Skeletal muscle satellite cell (primary cell): Measurements from ENCODE around the gene PIK3CA.
"Not testable (repeated sequence)": the region's sequence is repeated elsewhere in the genome, so short reads cannot be mapped to it uniquely, and the experiment has no call there.

Experiments
- H3K27me3 ChIP-seq: 2 replicates; pipeline ENCODE4 v1.7.0; 2013; ENCODE audit warnings: low read length; ENCODE audit not compliant: control insufficient read depth, insufficient read depth
- H3K36me3 ChIP-seq: 2 replicates; pipeline ENCODE4 v1.7.0; 2013; ENCODE audit warnings: mild to moderate bottlenecking, control low read depth, low read length; ENCODE audit not compliant: insufficient read depth
- H3K4me1 ChIP-seq: 2 replicates; pipeline ENCODE4 v1.7.0; 2013; ENCODE audit warnings: low read length; ENCODE audit not compliant: control insufficient read depth, insufficient read depth
- H3K4me2 ChIP-seq: 2 replicates; pipeline ENCODE4 v1.7.0; 2013; ENCODE audit warnings: mild to moderate bottlenecking, low read length
- H3K4me3 ChIP-seq: 2 replicates; pipeline ENCODE4 v1.7.0; 2013; ENCODE audit warnings: low read length
- H3K9ac ChIP-seq: 2 replicates; pipeline ENCODE4 v1.7.0; 2013; ENCODE audit warnings: mild to moderate bottlenecking, low read depth, low read length, moderate library complexity
- H3K9me3 ChIP-seq: replicated peaks from 2 replicates; pipeline ENCODE4 v1.7.0; 2013; ENCODE audit warnings: mild to moderate bottlenecking, control low read depth, low read length

The PIK3CA gene

DNA sequence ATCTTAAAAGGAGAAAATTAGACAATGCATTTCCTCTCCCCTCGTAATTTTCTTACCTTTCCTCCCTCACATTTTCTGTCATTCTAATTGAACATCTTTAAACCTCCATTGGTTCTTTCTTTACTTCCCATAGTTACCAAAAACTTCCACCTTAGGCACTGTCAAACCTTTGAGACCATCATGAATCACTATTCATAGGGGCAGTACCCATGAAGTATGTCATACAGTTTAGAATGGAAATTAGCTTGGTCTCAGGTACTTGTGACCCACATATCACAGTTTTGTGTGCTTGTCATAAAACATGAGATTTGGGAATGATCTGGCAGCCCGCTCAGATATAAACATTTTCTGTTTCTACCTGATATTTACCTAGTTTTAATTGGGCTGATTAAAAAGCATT lies 52.6 kb downstream of the PIK3CA start:
- Histone ChIP-seq H3K9ac (no peak overlapping the region), H3K36me3 (peaks cover 15% of the 10 kb centered on the region), H3K4me2 (no peak overlapping the region), H3K4me1 (peaks cover 8% of the 10 kb centered on the region), H3K9me3 (no peaks in the 10 kb centered on the region), H3K27me3 (no peaks in the 10 kb centered on the region), H3K4me3 (no peak overlapping the region)

DNA sequence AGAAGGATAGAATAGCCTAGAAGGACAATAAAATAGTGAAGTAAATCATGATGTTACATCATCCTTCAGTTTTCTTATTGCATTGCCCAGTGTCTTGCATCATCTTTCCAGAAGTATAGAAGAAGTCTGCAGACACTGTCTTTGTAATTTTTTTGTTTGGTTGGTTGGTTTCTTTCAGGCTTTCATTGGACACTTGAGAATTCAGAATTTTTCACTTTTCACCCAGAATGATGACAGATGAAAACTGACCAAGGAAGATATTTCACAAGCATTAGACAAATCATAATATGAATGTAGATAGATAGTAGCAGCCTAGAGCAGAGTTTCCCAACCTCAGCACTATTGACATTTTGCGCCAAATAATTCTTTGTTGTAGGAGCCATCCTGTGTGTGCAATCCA lies 67.4 kb downstream of the PIK3CA start:
- not testable (repeated sequence) for H3K4me3 ChIP-seq, H3K36me3 ChIP-seq, H3K9me3 ChIP-seq, H3K4me1 ChIP-seq, H3K4me2 ChIP-seq, H3K27me3 ChIP-seq, H3K9ac ChIP-seq

DNA sequence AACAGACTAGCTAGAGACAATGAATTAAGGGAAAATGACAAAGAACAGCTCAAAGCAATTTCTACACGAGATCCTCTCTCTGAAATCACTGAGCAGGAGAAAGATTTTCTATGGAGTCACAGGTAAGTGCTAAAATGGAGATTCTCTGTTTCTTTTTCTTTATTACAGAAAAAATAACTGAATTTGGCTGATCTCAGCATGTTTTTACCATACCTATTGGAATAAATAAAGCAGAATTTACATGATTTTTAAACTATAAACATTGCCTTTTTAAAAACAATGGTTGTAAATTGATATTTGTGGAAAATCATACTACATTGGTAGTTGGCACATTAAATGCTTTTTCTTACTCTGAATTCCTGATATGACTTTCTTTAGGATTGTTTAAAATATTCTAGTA lies 70.1 kb downstream of the PIK3CA start:
- H3K9me3 ChIP-seq, H3K4me2 ChIP-seq, H3K36me3 ChIP-seq, H3K27me3 ChIP-seq, H3K4me3 ChIP-seq, H3K4me1 ChIP-seq, H3K9ac ChIP-seq: not testable (repeated sequence)

DNA sequence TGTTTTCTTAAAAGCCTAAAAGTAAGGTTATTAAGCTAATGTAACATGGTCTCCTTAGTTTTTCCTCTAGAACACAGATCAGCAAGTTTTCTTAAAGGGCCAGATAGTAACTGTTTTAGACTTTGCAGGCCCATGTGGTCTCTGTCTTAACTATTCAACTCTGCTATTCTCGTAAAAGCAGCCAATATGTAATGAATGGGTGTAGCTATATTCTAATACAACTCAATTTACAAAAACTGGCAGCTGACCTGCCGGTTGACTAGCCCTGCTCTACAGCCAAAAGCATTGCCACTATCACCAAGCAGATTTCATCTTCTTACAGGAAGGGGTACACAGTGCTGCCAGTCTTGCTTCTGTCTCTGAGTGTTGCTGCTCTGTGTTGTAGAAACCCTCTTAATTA lies 75.4 kb downstream of the PIK3CA start:
- H3K27me3 ChIP-seq, result no peaks in the 10 kb centered on the region
- no peak overlapping the region for H3K4me3 ChIP-seq
- H3K4me1 ChIP-seq, result peaks cover 6% of the 10 kb centered on the region
- peaks cover 21% of the 10 kb centered on the region for H3K36me3 ChIP-seq
- no peak overlapping the region for H3K9ac ChIP-seq
- no peak overlapping the region for H3K4me2 ChIP-seq
- H3K9me3 ChIP-seq, result no peaks in the 10 kb centered on the region

GRCh38 chr3:179224584-179224983 lies 76.4 kb downstream of the PIK3CA start:
- Histone ChIP-seq H3K36me3 (peaks cover 21% of the 10 kb centered on the region), H3K4me1 (peaks cover 6% of the 10 kb centered on the region), H3K27me3 (no peaks in the 10 kb centered on the region), H3K4me2 (no peak overlapping the region), H3K4me3 (no peak overlapping the region), H3K9me3 (no peaks in the 10 kb centered on the region), H3K9ac (no peak overlapping the region)

DNA sequence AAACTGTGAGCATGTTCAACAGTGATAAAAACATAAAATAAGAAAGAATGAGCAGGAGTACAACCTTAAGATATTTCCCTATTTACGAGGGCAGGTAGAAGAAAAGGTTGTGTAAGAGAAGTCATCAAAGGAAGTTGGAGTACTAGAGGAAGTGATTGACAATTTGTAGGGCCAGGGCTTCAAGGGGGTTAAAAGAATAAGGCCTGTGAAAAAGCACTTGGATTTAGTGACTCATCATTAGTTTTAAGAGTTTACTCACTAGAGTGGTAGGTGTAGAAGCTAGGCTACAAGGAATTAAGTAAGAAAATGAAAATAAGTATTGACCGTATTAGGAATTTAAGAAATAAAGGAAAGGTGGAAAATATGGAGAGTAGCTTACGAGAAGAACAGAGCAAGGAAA lies 79.2 kb downstream of the PIK3CA start:
- Histone ChIP-seq H3K4me1 (peaks cover 6% of the 10 kb centered on the region), H3K4me2 (no peak overlapping the region), H3K36me3 (peaks cover 39% of the 10 kb centered on the region), H3K4me3 (no peak overlapping the region), H3K27me3 (no peaks in the 10 kb centered on the region), H3K9ac (no peak overlapping the region), H3K9me3 (no peaks in the 10 kb centered on the region)

DNA sequence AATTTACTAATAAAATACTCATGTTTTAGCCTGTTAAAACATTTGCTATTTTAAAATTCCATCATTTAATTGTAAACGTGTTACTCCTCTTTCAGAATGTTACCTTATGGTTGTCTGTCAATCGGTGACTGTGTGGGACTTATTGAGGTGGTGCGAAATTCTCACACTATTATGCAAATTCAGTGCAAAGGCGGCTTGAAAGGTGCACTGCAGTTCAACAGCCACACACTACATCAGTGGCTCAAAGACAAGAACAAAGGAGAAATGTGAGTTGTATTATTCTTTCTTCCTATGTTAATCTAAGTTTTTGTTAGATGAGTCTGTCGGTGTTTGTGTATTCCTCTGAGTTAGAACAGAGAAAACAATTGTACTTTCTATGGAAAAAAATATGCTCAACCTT lies 81.0 kb downstream of the PIK3CA start:
- Histone ChIP-seq H3K36me3 (peaks cover 40% of the 10 kb centered on the region), H3K4me1 (peaks cover 6% of the 10 kb centered on the region), H3K9ac (no peak overlapping the region), H3K4me2 (no peak overlapping the region), H3K9me3 (no peaks in the 10 kb centered on the region), H3K27me3 (no peaks in the 10 kb centered on the region), H3K4me3 (no peak overlapping the region)

DNA sequence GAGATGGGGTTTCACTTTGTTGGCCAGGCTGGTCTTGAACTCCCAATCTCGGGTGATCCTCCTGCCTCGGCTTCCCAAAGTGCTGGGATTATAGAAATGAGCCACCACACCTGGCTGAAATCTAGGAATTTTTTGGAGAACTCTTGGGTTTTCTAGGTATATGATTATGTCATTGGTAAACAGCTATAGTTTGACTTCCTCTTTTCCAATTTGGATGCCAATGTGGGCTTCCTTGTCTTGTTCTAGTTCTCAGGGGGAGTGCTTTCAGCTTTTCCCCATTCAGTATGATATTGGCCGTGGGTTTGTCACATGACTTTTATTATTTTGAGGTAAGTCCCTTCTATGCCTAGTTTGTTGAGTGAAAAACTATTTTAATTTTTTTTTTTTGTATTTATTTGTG lies 84.9 kb downstream of the PIK3CA start:
- no peaks in the 10 kb centered on the region for H3K27me3 ChIP-seq
- no peak overlapping the region for H3K4me2 ChIP-seq
- H3K4me3 ChIP-seq, result no peak overlapping the region
- peaks cover 27% of the 10 kb centered on the region for H3K36me3 ChIP-seq
- no peaks in the 10 kb centered on the region for H3K9me3 ChIP-seq
- H3K9ac ChIP-seq, result no peak overlapping the region
- no peaks in the 10 kb centered on the region for H3K4me1 ChIP-seq

GRCh38 chr3:179234199-179234598 lies 86.0 kb downstream of the PIK3CA start:
- H3K36me3 ChIP-seq, result peaks cover 27% of the 10 kb centered on the region
- no peaks in the 10 kb centered on the region for H3K9me3 ChIP-seq
- H3K4me3 ChIP-seq, result no peak overlapping the region
- no peaks in the 10 kb centered on the region for H3K27me3 ChIP-seq
- no peak overlapping the region for H3K4me2 ChIP-seq
- no peak overlapping the region for H3K9ac ChIP-seq
- H3K4me1 ChIP-seq, result no peaks in the 10 kb centered on the region

- no peak overlapping the region for H3K9ac ChIP-seq
- H3K36me3 ChIP-seq, result peaks cover 15% of the 10 kb centered on the region
- no peak overlapping the region for H3K4me3 ChIP-seq
- no peaks in the 10 kb centered on the region for H3K27me3 ChIP-seq
- H3K9me3 ChIP-seq, result no peaks in the 10 kb centered on the region
- no peaks in the 10 kb centered on the region for H3K4me1 ChIP-seq
- H3K4me2 ChIP-seq, result no peak overlapping the region
Measured at GRCh38 chr3:179236669-179237301, 88.6 kb downstream of the PIK3CA start.

DNA sequence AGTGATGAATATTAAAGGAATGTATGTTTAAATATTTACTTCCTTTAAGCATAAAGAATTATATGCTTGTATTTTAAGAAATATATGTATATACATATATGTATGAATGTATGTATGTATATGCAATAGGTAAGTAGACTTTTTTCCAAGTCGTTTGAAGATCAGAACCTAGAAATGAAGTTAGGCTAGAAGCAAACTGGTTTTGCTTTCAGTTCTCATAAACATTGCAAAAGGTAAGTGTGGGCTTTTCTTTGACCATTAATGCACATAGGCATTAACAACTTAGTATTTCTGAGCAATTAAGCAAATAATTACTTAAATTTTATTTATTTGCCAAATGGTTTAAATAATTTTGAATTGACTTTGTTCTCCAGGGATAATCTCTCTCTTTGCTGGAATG lies 92.1 kb downstream of the PIK3CA start:
- H3K27me3 ChIP-seq, H3K4me3 ChIP-seq, H3K4me1 ChIP-seq, H3K9ac ChIP-seq, H3K9me3 ChIP-seq, H3K36me3 ChIP-seq, H3K4me2 ChIP-seq: not testable (repeated sequence)

GRCh38 chr3:179242859-179243258 lies 94.7 kb downstream of the PIK3CA start:
- H3K4me3 ChIP-seq, H3K9ac ChIP-seq, H3K4me2 ChIP-seq, H3K27me3 ChIP-seq, H3K4me1 ChIP-seq, H3K36me3 ChIP-seq, H3K9me3 ChIP-seq: not testable (repeated sequence)
